Skin of body (tissue), 2 donors: ENCODE results near the gene PCTP. TPM values are rescaled to one million over a fixed set of nuclear protein-coding genes. Genes with fewer than 3 reads are reported as not detected.

ENCODE experiments used
- DNase-seq: peaks from one replicate; lab custom pipeline; 2025; lab: John Stamatoyannopoulos, UW
- total RNA-seq: library from RNA; depleted of rRNA; stranded (reverse); fragments of >200 nt; gene quantifications from one replicate; pipeline ENCODE4 v1.2.3, GENCODE V29; 2014

PCTP gene
- total RNA-seq, 1 donor from 2014 or later: 9.9 TPM

DNA sequence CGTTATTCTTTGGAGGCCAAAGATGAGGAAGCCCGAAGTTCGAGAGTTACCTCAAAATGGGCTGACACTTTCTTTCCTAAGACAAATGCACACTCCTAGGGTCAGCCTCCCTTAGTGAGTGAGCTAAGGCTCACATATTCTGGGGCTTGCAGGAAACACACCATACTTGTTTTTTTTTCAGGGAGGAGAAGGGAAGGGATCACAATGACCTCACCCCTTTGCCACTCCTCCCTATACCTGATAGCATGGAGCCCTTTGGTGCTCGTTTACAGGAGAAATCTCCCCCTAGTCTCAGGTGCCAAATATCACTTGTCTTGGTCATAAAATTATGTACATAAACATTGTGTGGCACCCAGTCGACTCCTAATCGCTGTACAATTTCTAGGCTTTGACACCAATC lies 23.6 kb upstream of the PCTP start:
- DNase-seq: no peak

DNA sequence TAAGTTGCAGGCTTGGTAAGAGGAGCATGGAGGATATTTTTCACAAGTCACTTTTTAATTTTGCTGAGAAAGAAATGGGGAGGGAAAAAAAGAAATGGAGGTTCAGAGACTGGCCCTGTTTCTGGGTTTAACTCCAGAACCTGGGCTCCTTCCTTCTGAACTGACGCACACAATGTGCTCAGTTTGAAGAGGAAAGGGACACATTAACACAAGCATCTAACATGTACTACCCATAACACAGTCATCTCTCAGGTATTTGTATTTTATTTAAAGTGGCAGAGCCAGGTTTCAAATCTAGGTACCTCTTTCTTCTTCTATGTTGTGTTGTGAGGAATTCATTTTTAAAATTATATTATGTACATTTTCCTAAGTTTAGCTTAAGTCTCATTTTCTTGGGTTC lies 22.9 kb upstream of the PCTP start:
- DNase-seq: no peak

DNA sequence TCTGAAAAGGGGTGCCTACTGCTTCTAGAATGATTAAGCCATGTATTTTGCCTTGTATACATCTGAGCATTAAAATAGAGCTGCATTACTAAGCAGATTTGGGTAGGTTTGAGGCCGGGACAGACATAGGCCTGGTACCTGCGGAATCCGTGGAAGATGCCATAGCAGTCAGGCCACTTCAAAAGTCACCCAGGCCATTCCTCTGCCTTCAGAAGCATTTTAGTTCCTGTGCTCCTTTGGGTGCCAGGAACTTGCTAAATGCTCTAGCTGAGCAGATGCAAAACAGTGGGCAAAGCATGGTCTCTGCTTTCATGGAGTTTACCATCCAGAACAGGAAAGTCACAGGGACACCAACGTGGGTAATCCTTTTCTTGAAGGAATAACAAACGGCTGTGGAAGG lies 22.5 kb upstream of the PCTP start:
- no peak for DNase-seq

DNA sequence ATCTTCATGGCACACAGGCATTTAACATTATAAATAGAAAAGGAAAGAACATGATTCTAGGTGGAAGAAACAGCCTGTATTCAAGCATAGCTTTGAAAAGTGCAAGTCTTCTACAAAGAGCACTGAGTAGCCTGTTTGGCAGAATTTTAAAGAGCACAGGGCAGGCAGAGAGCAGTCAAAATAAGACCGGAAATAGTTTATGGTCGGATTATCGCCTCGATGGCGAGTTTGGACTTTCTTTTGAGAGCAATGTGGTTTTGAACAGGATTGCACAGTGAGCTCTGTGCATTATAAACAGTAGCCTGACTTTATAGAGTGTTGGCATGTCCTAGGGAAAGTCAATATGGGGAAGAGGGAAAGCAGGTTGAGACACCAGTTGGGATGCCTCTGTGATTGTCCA lies 22.0 kb upstream of the PCTP start:
- no peak for DNase-seq

DNA sequence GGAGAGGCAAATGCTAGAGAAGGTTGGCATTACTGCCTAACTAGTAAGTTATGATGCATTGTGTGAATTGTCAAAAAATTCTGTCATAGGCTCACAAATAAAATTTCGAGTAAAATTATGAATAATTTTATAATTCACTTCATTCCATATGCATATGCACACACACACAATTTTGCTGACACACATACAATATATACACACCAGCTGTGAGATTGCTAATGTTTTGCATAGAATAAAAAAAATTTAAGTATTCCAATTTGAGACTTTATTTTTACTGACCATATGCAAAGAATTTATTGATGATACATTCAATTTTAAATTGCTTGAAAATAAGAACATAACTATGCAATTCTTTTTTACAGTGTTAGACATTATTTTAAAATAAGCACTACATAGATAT lies 21.4 kb upstream of the PCTP start:
- no peak for DNase-seq

DNA sequence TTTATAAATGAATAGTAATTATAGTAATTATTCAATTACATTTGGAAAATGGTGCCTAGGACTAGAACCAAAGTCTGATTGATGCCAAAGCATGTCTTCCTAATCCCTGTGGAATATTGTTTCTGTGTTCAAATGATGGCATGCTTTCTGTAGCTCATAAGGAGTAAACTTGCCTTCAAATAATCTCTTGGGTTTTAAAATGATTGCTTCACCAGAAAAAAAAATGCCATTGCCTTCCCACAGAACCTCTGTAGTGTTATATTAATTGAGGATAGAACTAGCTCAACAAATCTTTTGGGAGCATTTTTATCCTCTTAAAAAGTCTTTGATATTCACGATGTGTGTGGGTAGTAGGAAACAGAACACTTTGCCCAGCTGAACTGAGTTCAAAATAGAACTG lies 20.5 kb upstream of the PCTP start:
- DNase-seq: no peak

DNA sequence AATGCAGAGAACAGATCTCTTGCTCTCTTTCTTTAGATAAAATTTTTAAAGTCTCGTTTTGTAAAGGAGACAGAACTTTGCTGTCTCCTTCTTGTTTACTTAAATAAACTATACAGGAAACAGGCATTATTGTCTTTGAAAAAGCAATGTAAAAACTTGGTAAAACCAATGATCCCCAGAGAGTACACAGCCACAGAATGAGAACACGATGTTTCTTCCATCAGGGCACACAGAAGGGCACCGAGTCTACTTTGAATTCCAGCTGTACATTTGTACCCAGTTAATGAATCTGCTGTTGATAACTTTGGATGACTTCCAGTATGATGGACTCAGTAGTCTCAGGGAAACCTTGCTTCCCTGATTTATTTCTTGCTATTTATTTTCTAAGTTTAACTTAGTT lies 20.0 kb upstream of the PCTP start:
- DNase-seq: no peak

DNA sequence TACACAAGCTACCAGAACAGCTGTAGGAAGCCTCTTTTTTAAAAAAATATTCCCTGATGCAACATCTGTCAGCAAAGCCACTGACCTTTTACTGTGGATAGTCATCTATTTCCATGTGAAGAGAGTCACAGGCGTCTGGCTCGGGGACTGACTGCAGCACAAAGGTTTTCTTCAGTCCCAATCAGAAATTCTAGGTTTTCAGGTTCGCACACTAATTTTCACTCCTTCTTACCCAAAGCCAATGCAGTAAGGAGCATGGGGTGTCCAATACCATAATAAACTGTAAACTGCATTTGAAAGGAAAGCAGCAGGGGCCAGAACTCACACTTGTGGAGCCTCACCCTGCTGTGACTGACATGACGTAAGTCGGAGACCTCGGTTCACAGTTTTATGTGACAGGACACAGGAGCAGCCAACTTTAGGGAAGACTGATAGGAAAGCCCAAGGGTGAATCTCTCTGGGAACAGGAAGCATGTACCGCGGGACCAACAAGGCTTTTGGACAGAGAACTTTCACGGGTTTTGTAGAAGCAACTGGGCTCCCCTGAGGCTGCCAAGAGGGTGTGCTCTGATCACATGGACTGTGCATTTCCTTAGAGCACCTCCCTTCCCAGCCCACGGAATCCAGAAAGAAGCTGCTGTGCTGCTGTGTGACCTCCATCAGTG lies 19.1 kb upstream of the PCTP start:
- peak; percentile 42 for DNase-seq

DNA sequence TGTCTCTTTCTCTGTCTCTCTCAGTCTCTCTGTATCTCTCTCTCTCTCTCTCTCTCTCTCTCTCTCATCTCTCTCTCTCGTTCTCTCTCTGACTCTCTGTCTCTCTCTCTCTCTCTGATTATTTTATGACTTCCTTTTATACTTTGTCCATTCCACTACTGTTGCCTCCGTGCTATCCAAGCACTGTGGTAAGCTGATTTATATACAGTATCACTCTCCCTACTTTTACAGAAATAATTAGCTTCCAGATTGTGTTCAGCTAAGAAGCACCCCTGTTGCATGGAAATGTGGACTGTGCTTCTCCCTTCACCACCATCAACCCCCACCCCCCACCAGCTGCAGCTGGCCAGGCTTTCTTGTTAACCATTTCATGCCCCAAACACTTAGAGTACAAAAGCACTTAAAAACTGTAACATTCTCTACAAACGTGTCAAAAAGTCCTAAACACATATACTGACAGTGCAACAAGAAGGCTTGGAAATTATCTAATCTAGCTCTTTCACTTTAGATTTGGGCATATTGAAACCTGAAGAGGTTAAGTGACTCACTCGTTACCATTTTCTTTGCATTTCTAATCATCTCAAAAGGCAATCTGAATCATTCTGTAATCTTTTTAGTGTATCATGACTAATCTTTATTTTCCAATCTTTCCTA lies 16.6 kb upstream of the PCTP start:
- DNase-seq: no peak

DNA sequence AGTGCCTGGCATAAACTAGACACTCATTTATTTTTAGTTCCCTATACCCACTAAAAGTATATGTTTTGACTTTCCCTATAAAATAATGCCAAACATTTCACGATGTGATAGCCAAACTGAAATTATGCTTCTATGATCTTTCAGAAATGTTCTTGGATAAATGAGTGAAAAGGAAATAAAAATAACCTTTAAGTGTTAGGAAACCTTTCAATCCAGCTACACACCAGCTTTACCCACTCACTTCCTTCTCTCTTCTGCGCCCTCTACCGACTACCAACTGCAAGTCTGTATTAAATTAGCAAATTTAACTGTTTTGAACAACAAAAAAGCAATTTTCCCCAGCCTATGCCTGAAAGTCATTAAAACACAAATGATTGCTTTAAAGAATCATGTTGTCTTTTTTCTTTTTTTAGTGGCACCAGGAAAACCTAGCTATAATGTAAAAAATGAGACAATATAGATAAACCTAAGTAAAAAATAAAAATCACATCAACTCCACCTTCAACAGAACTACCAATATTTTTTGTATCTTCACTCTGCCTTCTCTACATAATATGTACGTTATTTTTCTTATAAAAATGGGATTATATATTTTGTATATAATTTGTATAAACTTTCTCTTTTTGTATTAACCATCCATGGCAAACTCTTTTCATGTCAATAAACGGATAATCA lies 15.0 kb upstream of the PCTP start:
- no peak for DNase-seq

DNA sequence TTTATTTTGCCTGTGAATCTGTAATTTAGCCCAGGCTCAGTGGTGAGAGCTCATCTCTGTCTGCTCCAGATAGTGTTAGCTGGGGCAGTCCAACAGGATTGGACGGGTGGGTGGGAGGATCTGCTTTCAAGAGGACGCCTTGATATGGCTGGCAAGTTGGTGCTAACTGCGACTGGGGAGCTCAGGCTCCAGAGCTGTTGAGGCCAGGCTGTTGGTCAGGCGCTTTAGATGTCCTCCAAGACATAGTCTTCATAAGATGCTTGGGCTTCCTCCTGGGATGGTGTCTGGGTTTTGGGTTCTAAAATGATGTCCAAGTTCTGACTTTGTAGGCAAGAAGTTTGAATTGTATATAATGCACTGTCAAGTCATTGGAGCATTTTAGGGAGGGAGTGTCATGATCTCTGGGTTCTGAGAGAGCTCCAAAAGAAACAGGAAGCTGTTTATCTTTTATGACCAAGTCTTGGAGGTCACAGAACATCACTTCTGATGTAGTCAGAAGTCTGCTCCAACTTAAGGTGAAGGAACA lies 12.8 kb upstream of the PCTP start:
- no peak for DNase-seq

DNA sequence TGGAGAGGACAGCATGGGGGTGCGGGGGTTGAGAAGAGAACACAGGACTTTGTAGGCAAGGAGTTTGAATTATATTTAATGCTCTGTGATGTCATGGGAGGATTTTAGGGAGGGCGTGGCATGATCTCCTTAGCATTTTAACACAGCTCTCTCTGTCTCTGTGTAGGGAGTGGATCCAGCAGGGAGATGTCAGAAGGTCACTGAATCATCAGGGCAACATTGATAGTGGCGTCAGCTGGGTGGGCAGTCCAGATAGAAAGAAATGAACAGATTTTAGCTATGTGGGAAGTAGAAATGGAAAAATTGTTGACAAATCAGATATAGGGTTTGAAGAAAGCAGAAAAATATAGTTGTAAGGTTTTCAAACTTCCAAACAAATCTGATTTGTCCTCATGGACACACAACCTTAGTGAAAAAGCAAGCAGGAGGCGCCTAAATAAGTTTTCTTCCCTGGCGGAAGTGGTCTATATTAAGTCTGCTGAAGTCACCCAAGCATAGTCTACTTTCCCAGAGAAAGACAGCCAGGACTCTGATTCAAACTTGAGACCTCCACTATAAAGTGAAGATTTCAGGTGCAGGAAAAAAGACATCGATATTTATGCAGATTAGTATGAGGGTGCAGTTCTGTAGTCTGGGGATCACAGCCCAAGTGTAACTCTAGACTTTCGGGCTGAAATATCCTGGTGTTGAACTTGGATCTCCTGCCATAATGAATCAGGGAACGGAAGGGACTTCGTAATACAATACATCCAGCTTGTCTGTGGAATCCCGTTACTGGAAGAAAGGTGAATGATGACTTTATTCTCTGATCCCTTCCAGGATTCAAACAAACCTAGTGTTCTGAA lies 10.1 kb upstream of the PCTP start:
- no peak for DNase-seq

DNA sequence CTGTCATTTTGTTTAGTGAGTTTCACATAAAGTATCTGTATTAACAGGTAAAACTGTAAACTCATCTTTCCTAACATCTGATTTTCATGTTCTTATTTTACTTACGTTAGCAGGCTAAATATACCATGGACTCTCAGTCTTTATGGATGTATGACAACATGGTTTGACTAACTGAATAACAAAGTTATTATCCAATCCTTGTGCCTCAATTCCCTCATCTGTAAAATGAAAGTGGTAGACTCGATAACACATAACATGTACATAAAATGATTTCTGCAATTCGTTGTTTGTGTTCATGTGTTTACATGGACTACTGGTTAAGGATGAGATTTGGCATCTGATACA lies 9.5 kb upstream of the PCTP start:
- no peak for DNase-seq

DNA sequence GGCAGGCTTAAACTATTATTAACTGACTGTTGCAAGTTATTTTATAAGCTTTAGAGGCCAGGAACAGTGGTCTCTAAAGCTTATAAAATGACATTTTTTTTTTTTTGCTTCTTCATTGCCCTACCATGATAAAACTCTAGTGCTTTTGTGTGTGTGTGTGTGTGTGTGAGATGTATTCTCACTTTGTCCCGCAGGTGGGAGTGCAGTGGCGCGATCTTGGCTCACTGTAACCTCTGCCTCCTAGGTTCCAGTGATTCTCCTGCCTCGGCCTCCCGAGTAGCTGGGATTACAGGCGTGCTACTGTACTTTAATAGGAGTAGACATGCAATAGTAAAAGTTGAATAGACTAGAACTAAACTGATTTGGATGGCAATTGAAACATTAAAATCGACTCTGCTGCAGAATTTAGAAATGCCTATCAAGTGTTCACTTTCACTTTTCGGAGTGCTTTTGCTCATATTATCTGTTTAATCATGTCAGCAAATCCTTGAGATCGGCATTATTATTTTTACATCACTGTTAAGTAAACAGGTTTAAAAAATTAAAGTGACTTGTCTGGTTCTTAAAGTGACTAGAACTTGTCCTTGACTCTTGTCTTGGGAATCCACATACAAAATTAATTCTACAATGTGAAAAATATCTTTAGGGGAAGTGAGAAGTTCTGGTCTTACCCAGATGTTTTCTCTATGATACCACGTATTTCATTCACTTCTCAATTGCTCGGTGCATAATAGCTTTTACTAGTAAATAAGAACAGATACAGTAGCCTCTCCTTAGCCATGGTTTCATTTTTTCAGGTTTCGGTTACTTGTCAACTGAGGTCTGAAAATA lies 8.4 kb upstream of the PCTP start:
- DNase-seq: no peak

DNA sequence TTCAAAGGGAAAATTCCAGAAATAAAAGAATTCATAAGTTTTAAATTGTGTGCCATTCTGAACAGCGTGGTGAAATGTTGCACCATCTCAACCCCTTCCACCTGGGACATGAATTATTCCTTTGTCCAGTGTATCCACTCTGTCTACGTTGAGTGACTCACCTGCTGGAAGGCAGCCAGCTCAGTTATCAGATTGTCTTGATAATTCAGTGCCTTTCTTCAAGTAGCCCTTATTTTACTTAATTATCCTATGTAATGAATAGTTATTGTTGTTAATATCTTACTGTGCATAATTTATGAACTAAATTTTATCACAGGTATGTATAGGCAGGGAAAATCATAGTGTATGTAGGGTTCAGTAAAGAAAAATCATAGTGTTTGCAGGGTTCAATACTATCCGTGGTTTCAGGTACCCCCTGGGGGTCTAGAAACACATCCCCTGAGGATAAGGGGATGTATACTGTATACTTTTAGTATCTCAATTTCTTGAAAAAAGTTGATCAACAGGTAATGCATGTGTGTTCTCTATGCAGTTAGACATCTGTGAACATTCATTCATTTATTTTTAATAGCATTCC lies 7.7 kb upstream of the PCTP start:
- no peak for DNase-seq

DNA sequence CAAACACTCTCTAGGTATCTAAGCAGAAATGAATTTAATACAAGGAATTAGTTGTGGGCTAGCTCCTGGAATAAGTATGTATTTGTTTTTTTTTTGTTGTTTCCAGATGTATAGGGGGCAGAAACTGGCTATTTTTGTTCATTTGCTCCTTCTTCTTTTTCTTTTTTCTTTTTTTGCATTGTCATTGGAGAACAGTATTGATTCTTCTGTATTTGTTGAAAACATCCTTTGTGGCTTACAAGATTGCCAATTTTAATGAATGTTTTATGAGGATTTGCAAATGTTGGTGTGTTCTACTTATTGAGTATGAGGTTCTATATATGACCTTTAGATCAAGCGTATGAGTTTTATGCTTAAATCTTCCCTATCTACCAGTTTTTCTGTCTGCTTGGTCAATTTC lies 5.6 kb upstream of the PCTP start:
- DNase-seq: no peak

DNA sequence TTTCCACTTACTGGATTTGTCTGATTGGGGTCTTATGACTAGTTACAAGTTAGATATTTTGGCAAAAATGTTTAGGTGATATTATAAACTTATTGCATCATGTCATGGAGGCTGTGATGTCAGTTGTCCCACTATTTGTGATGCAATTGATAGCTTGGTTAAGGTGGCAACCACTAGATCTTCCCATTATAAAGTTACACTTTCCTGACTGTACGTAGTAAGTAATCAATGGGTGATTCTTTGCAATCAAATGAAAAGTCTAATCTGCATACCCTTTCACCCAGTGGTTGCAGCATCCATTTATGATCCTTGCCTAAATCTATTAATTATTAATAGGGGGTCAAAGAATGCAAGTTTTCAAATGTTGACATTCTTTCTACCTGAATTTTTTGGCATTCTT lies 4.4 kb upstream of the PCTP start:
- no peak for DNase-seq

DNA sequence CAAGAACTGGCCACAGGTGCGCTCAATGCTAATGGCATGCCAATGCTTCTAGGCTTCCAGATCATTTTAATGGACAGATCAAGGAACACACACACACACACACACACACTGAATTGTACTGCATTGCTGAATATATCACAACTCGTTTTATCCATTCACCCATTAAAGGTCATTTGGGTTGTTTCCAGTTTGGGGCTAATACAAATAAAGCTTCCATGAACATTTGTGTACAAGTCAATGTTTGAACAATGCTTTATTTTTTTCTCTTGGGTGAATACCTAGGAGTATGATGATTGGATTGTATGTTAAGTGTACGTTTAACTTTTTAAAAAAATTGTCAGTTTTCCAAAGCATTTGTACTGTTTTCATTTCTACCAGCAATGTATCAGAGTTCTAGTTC lies 3.6 kb upstream of the PCTP start:
- DNase-seq: no peak

DNA sequence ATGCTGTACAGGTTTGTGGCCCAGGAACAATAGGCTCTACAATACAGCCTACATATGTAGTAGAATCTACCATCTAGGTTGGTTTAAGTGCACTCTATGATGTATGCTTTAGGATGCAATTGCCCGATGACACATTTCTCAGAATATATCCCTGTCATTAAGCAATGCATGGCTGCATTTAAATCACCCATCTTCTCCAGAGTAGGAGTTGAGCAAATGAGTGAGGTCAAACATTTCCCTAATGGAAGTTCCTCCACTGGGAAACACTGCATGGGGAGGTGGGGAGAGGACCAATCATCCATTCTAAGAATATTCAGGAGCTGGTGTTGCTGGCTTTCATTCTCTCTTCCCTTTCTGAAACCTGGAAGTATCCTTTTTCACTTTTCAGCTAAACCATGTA lies 2.0 kb upstream of the PCTP start:
- no peak for DNase-seq

DNA sequence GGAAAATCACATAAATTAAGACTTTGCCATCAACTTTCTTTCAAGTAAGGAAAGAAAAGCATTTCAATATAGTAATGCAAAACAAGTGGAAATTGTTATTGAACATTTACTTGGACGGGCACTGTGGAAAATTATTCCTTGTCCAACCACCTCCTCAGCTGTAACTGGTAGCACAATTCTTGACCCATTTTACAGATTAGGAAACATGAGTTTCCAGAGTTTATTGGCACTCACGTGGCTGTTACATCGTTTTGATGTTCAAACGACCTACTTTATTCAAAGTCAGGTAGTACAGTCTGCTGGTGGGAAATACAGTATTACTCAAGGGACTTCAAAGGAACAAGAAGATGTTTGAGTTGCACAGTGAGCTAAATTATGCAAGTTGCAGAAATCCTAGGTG lies 866 bp upstream of the PCTP start:
- DNase-seq: no peak
